ENCODE data around the gene OTOGL.
A peak's percentile ranks its signal among the peaks of the same experiment; 100 is the strongest.
"Not testable (repeated sequence)": the region's sequence is repeated elsewhere in the genome, so short reads cannot be mapped to it uniquely, and the experiment has no call there.

OTOGL gene

GRCh38 chr12:80189241-80189640, 89.9 kb downstream of the OTOGL start:
- no peak for DNase-seq

GRCh38 chr12:80190001-80190400, 90.7 kb downstream of the OTOGL start:
- DNase-seq: peak; percentile 12

GRCh38 chr12:80192087-80192486, 92.8 kb downstream of the OTOGL start:
- DNase-seq: no peak

GRCh38 chr12:80193865-80194264, 94.5 kb downstream of the OTOGL start:
- DNase-seq: no peak

GRCh38 chr12:80195074-80195726, 95.9 kb downstream of the OTOGL start:
- peak; percentile 61 for DNase-seq

- no peak for DNase-seq
Measured at GRCh38 chr12:80195737-80196136, 96.4 kb downstream of the OTOGL start.

- DNase-seq: no peak
Measured at GRCh38 chr12:80196419-80196818, 97.1 kb downstream of the OTOGL start.

- no peak for DNase-seq
Measured at GRCh38 chr12:80198782-80199337, 99.5 kb downstream of the OTOGL start.

- DNase-seq: no peak
Measured at GRCh38 chr12:80199931-80200330, 100.6 kb downstream of the OTOGL start.

- DNase-seq: no peak
Measured at GRCh38 chr12:80200414-80200813, 101.1 kb downstream of the OTOGL start.

GRCh38 chr12:80201908-80202307, 102.6 kb downstream of the OTOGL start:
- DNase-seq: no peak

GRCh38 chr12:80205960-80206359, 106.6 kb downstream of the OTOGL start:
- DNase-seq: no peak

- DNase-seq: no peak
Measured at GRCh38 chr12:80208071-80208470, 108.7 kb downstream of the OTOGL start.

GRCh38 chr12:80211671-80212070, 112.3 kb downstream of the OTOGL start:
- no peak for DNase-seq

GRCh38 chr12:80212938-80213645, 113.8 kb downstream of the OTOGL start:
- DNase-seq: no peak

GRCh38 chr12:80213871-80214270, 114.5 kb downstream of the OTOGL start:
- no peak for DNase-seq

- peak; percentile 12 for DNase-seq
Measured at GRCh38 chr12:80217011-80217535, 117.7 kb downstream of the OTOGL start.

GRCh38 chr12:80218925-80219324, 119.6 kb downstream of the OTOGL start:
- DNase-seq: not testable (repeated sequence)

GRCh38 chr12:80219345-80219744, 120.0 kb downstream of the OTOGL start:
- no peak for DNase-seq

- DNase-seq: no peak
Measured at GRCh38 chr12:80222261-80222660, 122.9 kb downstream of the OTOGL start.

GRCh38 chr12:80226576-80226975, 127.2 kb downstream of the OTOGL start:
- DNase-seq: peak; percentile 62

- not testable (repeated sequence) for DNase-seq
Measured at GRCh38 chr12:80227904-80228303, 128.6 kb downstream of the OTOGL start.

GRCh38 chr12:80230068-80230467, 130.7 kb downstream of the OTOGL start:
- no peak for DNase-seq

GRCh38 chr12:80232837-80233236, 133.5 kb downstream of the OTOGL start:
- no peak for DNase-seq
